Neural cell (in vitro differentiated cells): ENCODE measurements around the gene AMIGO3. TPM values are rescaled to one million over a fixed set of nuclear protein-coding genes. Genes with fewer than 3 reads are reported as not detected.

Source experiments
- H2AFZ ChIP-seq: fragments of 200-600, 300-800 bp; sonication (generic), shearing (Covaris generic); 2 replicates; pipeline ENCODE4 v1.6.0; 2014; ENCODE audit warnings: low read depth, mild to moderate bottlenecking, antibody characterized with exemption, low read length, moderate library complexity
- H3F3A ChIP-seq: fragments of 200-600 bp; shearing (Covaris generic); 2 replicates; pipeline ENCODE4 v1.6.1; 2016; ENCODE audit warnings: mild to moderate bottlenecking, moderate library complexity, mixed read lengths, antibody characterized with exemption, low read length; ENCODE audit not compliant: insufficient read depth, poor library complexity, severe bottlenecking
- H3K27ac ChIP-seq: fragments of 200-600, 300-800 bp; sonication (generic), shearing (Covaris generic); 2 replicates; pipeline ENCODE4 v1.5.1; 2014; ENCODE audit warnings: mild to moderate bottlenecking, low read length, moderate library complexity
- H3K27me3 ChIP-seq: fragments of 300-800, 200-600 bp; sonication (generic), shearing (Covaris generic); 2 replicates; pipeline ENCODE4 v1.6.0; 2014; ENCODE audit warnings: mild to moderate bottlenecking, low read depth, low read length, moderate library complexity; ENCODE audit not compliant: insufficient read depth
- H3K36me3 ChIP-seq: fragments of 300-800, 200-600 bp; sonication (generic), shearing (Covaris generic); 2 replicates; pipeline ENCODE4 v1.5.1; 2014; ENCODE audit warnings: mild to moderate bottlenecking, antibody characterized with exemption, low read length, moderate library complexity; ENCODE audit not compliant: insufficient read depth
- H3K4me2 ChIP-seq: fragments of 300-800, 200-600 bp; sonication (generic), shearing (Covaris generic); 2 replicates; pipeline ENCODE4 v1.6.0; 2014; ENCODE audit warnings: mild to moderate bottlenecking, low read length
- H3K4me3 ChIP-seq: fragments of 300-800, 200-600 bp; sonication (generic), shearing (Covaris generic); 2 replicates; pipeline ENCODE4 v1.5.1; 2014; ENCODE audit warnings: mild to moderate bottlenecking, low read length, moderate library complexity
- H3K79me2 ChIP-seq: fragments of 200-600 bp; shearing (Covaris generic); replicated peaks from 2 replicates; pipeline ENCODE4 v1.6.0; 2014; ENCODE audit warnings: mild to moderate bottlenecking, low read length, moderate library complexity; ENCODE audit not compliant: insufficient read depth
- H3K9ac ChIP-seq: fragments of 300-800, 200-600 bp; sonication (generic), shearing (Covaris generic); 2 replicates; pipeline ENCODE4 v1.6.1; 2016; ENCODE audit warnings: mild to moderate bottlenecking, low read length, mixed read lengths
- H3K9me2 ChIP-seq: fragments of 200-600 bp; shearing (Covaris generic); 2 replicates; pipeline ENCODE4 v1.6.1; 2016; ENCODE audit warnings: mild to moderate bottlenecking, low read length, mixed read lengths; ENCODE audit not compliant: insufficient read depth
- H3K9me3 ChIP-seq: fragments of 200-600, 300-800 bp; sonication (generic), shearing (Covaris generic); 2 replicates; pipeline ENCODE4 v1.6.1; 2016; ENCODE audit warnings: mild to moderate bottlenecking, mixed run types, low read length, moderate library complexity, mixed read lengths
- H4K20me1 ChIP-seq: fragments of 200-600 bp; shearing (Covaris generic); 2 replicates; pipeline ENCODE4 v1.6.1; 2016; ENCODE audit warnings: mild to moderate bottlenecking, mixed run types; ENCODE audit not compliant: insufficient read depth
- CTCF ChIP-seq: fragments of 450-650 bp; IDR thresholded peaks from 2 replicates; pipeline ENCODE4 v1.5.1; 2014; ENCODE audit warnings: antibody characterized with exemption, mild to moderate bottlenecking, moderate library complexity; ENCODE audit not compliant: poor library complexity, severe bottlenecking
- EP300 ChIP-seq: fragments of 450-650 bp; conservative IDR thresholded peaks from 2 replicates; pipeline ENCODE4 v1.6.1; 2014; ENCODE audit warnings: antibody characterized with exemption, mild to moderate bottlenecking, moderate library complexity; ENCODE audit not compliant: poor library complexity, severe bottlenecking
- EZH2 ChIP-seq: fragments of 200-600, 300-800 bp; shearing (Covaris generic), sonication (generic); IDR thresholded peaks from 2 replicates; pipeline ENCODE4 v1.6.1; 2014; ENCODE audit warnings: antibody characterized with exemption, low read length, borderline replicate concordance, mild to moderate bottlenecking; ENCODE audit not compliant: insufficient read depth, poor library complexity, severe bottlenecking
- MXI1 ChIP-seq: fragments of 450-650 bp; conservative IDR thresholded peaks from 2 replicates; pipeline ENCODE4 v1.6.1; 2014; ENCODE audit warnings: antibody characterized with exemption, mild to moderate bottlenecking; ENCODE audit not compliant: poor library complexity, severe bottlenecking
- POLR2AphosphoS5 ChIP-seq: IDR thresholded peaks from 2 replicates; pipeline ENCODE4 v1.6.1; 2012
- RAD21 ChIP-seq: fragments of 450-650 bp; conservative IDR thresholded peaks from 2 replicates; pipeline ENCODE4 v1.6.1; 2014; ENCODE audit warnings: antibody characterized with exemption, mild to moderate bottlenecking, moderate library complexity
- REST ChIP-seq: IDR thresholded peaks from 2 replicates; pipeline ENCODE4 v1.6.1; 2012; ENCODE audit warnings: borderline replicate concordance
- SMC3 ChIP-seq: fragments of 450-650 bp; conservative IDR thresholded peaks from 2 replicates; pipeline ENCODE4 v1.6.1; 2014; ENCODE audit warnings: antibody characterized with exemption, mild to moderate bottlenecking, moderate library complexity; ENCODE audit not compliant: poor library complexity
- TAF1 ChIP-seq: IDR thresholded peaks from 2 replicates; pipeline ENCODE4 v1.6.1; 2012; ENCODE audit warnings: low read depth
- polyA plus RNA-seq: library from polyadenylated mRNA; depleted of rRNA; stranded (reverse); fragments of >200 nt; gene quantifications from 2 replicates; pipeline ENCODE4 v1.2.3, GENCODE V29; 2014

Gene AMIGO3
- polyA plus RNA-seq, 1 donor from 2014 or later = 4.0 TPM

- no peaks in the 10 kb centered on the region for H3K9me3 ChIP-seq
- H3K36me3 ChIP-seq = no peaks in the 10 kb centered on the region
- no peaks in the 10 kb centered on the region for H4K20me1 ChIP-seq
- H3K4me2 ChIP-seq = peak overlapping the region; percentile 84
- H3K27ac ChIP-seq = peak overlapping the region; percentile 90
- peaks cover 7% of the 10 kb centered on the region for H3K79me2 ChIP-seq
- no peaks in the 10 kb centered on the region for H3F3A ChIP-seq
- TF ChIP-seq RAD21 (peak; percentile 28), EZH2 (no peak), EP300 (no peak), SMC3 (no peak), CTCF (no peak), POLR2AphosphoS5 (no peak), MXI1 (peak; percentile 80), REST (no peak), TAF1 (peak; percentile 32)
- H3K9ac ChIP-seq = peak overlapping the region; percentile 88
- H3K9me2 ChIP-seq = no peaks in the 10 kb centered on the region
- H3K27me3 ChIP-seq = no peaks in the 10 kb centered on the region
- H3K4me3 ChIP-seq = peak overlapping the region; percentile 100
- H2AFZ ChIP-seq = peak overlapping the region; percentile 33
Observed at GRCh38 chr3:49674497-49674983, 44.9 kb downstream of the AMIGO3 start.

GRCh38 chr3:49673715-49674496, 45.6 kb downstream of the AMIGO3 start, which contains the start of gene APEH:
APEH (plus strand) TSS chr3:49674351; CDS start chr3:49674402, 51 bp downstream.
- H3K4me2 ChIP-seq = peak within 1 kb of the TSS; percentile 84
- peak within 1 kb of the TSS; percentile 100 for H3K4me3 ChIP-seq
- no peaks in the 10 kb centered on the region for H4K20me1 ChIP-seq
- peaks cover 7% of the 10 kb centered on the region for H3K79me2 ChIP-seq
- peak within 1 kb of the TSS; percentile 90 for H3K27ac ChIP-seq
- peak within 1 kb of the TSS; percentile 88 for H2AFZ ChIP-seq
- no peaks in the 10 kb centered on the region for H3F3A ChIP-seq
- H3K27me3 ChIP-seq = no peaks in the 10 kb centered on the region
- H3K36me3 ChIP-seq = no peaks in the 10 kb centered on the region
- H3K9me3 ChIP-seq = no peaks in the 10 kb centered on the region
- no peaks in the 10 kb centered on the region for H3K9me2 ChIP-seq
- H3K9ac ChIP-seq = peak within 1 kb of the TSS; percentile 88
- TF ChIP-seq CTCF (peak; percentile 34), SMC3 (no peak), MXI1 (peak; percentile 54), POLR2AphosphoS5 (peak; percentile 84), EZH2 (no peak), RAD21 (no peak), REST (no peak), EP300 (peak; percentile 20), TAF1 (no peak)
